ENCODE measurements around the gene SH3PXD2A. TPM values are rescaled to one million over a fixed set of nuclear protein-coding genes. Genes with fewer than 3 reads are reported as not detected.
"Not testable (repeated sequence)": the region's sequence is repeated elsewhere in the genome, so short reads cannot be mapped to it uniquely, and the experiment has no call there.

Gene SH3PXD2A
- total and polyA plus RNA-seq, 3 donors from 2014 or later = 10.8 to 12.1 (median 12.0) TPM

GRCh38 chr10:103761075-103761920, 94.1 kb downstream of the SH3PXD2A start:
- DNase-seq = no peak
- intact Hi-C loops (cut with DNase I; ENCODE audit: low total_unique reads) = no loop called here
- no peaks in the 10 kb centered on the region for H3K36me3 ChIP-seq (ENCODE audit: low read depth, missing control alignments)
- H3K9me3 ChIP-seq = no peaks in the 10 kb centered on the region
- WGBS, 2 donors = 82 to 83% methylated on average over 7 of the region's 7 CpGs
- no peaks in the 10 kb centered on the region for H3K27me3 ChIP-seq
- H3K27ac ChIP-seq = no peak overlapping the region
- no peak for TF ChIP-seq CTCF (IDR thresholded peaks at IDR 0.05)
- TF ChIP-seq POLR2A (IDR thresholded peaks at IDR 0.05) = no peak
- no peak overlapping the region for H3K4me3 ChIP-seq
- H3K4me1 ChIP-seq = peaks cover 17% of the 10 kb centered on the region

- DNase-seq; H3K4me3 ChIP-seq; H3K27me3 ChIP-seq; H3K36me3 ChIP-seq (ENCODE audit: low read depth, missing control alignments); H3K9me3 ChIP-seq; intact Hi-C loops (cut with DNase I; ENCODE audit: low total_unique reads): not testable (repeated sequence)
- peaks cover 17% of the 10 kb centered on the region for H3K4me1 ChIP-seq
- WGBS, 2 donors = 90 to 96% methylated on average over 3 of the region's 3 CpGs
- peak overlapping the region in 1 of 2 donors; percentile 50 for H3K27ac ChIP-seq
Observed at GRCh38 chr10:103760233-103760632, 95.1 kb downstream of the SH3PXD2A start.

GRCh38 chr10:103759100-103759781, 96.1 kb downstream of the SH3PXD2A start:
- no peaks in the 10 kb centered on the region for H3K27me3 ChIP-seq
- H3K27ac ChIP-seq = peak overlapping the region in 1 of 2 donors; percentile 58
- no peak for DNase-seq
- WGBS, 2 donors = 39 to 56% methylated on average over 10 of the region's 10 CpGs
- TF ChIP-seq CTCF (IDR thresholded peaks at IDR 0.05) (no peak), POLR2A (IDR thresholded peaks at IDR 0.05) (no peak)
- intact Hi-C loops (cut with DNase I; ENCODE audit: low total_unique reads) = no loop called here
- no peaks in the 10 kb centered on the region for H3K9me3 ChIP-seq
- H3K4me3 ChIP-seq = no peak overlapping the region
- no peaks in the 10 kb centered on the region for H3K36me3 ChIP-seq (ENCODE audit: low read depth, missing control alignments)
- peaks cover 17% of the 10 kb centered on the region for H3K4me1 ChIP-seq

- Histone ChIP-seq H3K27ac (peak overlapping the region in 1 of 2 donors; percentile 58), H3K36me3 (ENCODE audit: low read depth, missing control alignments) (no peaks in the 10 kb centered on the region), H3K4me1 (peaks cover 17% of the 10 kb centered on the region), H3K4me3 (no peak overlapping the region), H3K27me3 (no peaks in the 10 kb centered on the region), H3K9me3 (no peaks in the 10 kb centered on the region)
- TF ChIP-seq CTCF (IDR thresholded peaks at IDR 0.05) (no peak), POLR2A (IDR thresholded peaks at IDR 0.05) (no peak)
- intact Hi-C loops (cut with DNase I; ENCODE audit: low total_unique reads) = no loop called here
- DNase-seq = no peak
- 75 to 80% methylated on average over 2 of the region's 2 CpGs for WGBS, 2 donors
Observed at GRCh38 chr10:103758294-103758681, 97.1 kb downstream of the SH3PXD2A start.

- Histone ChIP-seq H3K4me1 (peaks cover 17% of the 10 kb centered on the region), H3K9me3 (no peaks in the 10 kb centered on the region), H3K36me3 (ENCODE audit: low read depth, missing control alignments) (no peaks in the 10 kb centered on the region), H3K4me3 (no peak overlapping the region), H3K27ac (no peak overlapping the region), H3K27me3 (no peaks in the 10 kb centered on the region)
- TF ChIP-seq CTCF (IDR thresholded peaks at IDR 0.05) (no peak), POLR2A (IDR thresholded peaks at IDR 0.05) (no peak)
- WGBS, 2 donors = 66 to 69% methylated on average over 11 to 18 of the region's 18 CpGs
- intact Hi-C loops (cut with DNase I; ENCODE audit: low total_unique reads) = no loop called here
- DNase-seq = no peak
Observed at GRCh38 chr10:103757531-103758293, 97.7 kb downstream of the SH3PXD2A start.
